Stimulated activated CD8-positive, alpha-beta memory T cell treated with anti-CD3 and anti-CD28 coated beads, Interleukin-7, amount 100 ng/mL, for 4 hours (primary cell): ENCODE measurements around the gene CDH4.
"Not testable (repeated sequence)": the region's sequence is repeated elsewhere in the genome, so short reads cannot be mapped to it uniquely, and the experiment has no call there.

Source experiments
- DNase-seq, 2 donors: peaks; one replicate each; pipeline ENCODE4 v3.0.0-alpha.2; 2020; ENCODE audit warnings: low read depth in 2 of 2

CDH4 gene

GRCh38 chr20:61385731-61386130, 133.7 kb downstream of the CDH4 start:
- no peak for DNase-seq

GRCh38 chr20:61387204-61387953, 135.3 kb downstream of the CDH4 start:
- DNase-seq = no peak

GRCh38 chr20:61387954-61388348, 135.9 kb downstream of the CDH4 start:
- DNase-seq = no peak

- no peak for DNase-seq
Measured at GRCh38 chr20:61389077-61389476, 137.0 kb downstream of the CDH4 start.

- DNase-seq = no peak
Measured at GRCh38 chr20:61391185-61391584, 139.1 kb downstream of the CDH4 start.

GRCh38 chr20:61391812-61392520, 139.9 kb downstream of the CDH4 start:
- no peak for DNase-seq

- DNase-seq = no peak
Measured at GRCh38 chr20:61394088-61394799, 142.2 kb downstream of the CDH4 start.

GRCh38 chr20:61396262-61396848, 144.3 kb downstream of the CDH4 start:
- no peak for DNase-seq

- DNase-seq = no peak
Measured at GRCh38 chr20:61397146-61397545, 145.1 kb downstream of the CDH4 start.

- DNase-seq = no peak
Measured at GRCh38 chr20:61397790-61398189, 145.7 kb downstream of the CDH4 start.

GRCh38 chr20:61399433-61399832, 147.4 kb downstream of the CDH4 start:
- no peak for DNase-seq

- DNase-seq = no peak
Measured at GRCh38 chr20:61400499-61400898, 148.4 kb downstream of the CDH4 start.

- no peak for DNase-seq
Measured at GRCh38 chr20:61404303-61404702, 152.2 kb downstream of the CDH4 start.

GRCh38 chr20:61405007-61405406, 152.9 kb downstream of the CDH4 start:
- DNase-seq = no peak

- DNase-seq = not testable (repeated sequence)
Measured at GRCh38 chr20:61406773-61407172, 154.7 kb downstream of the CDH4 start.

- DNase-seq = no peak
Measured at GRCh38 chr20:61407561-61407960, 155.5 kb downstream of the CDH4 start.

GRCh38 chr20:61408951-61409740, 157.1 kb downstream of the CDH4 start:
- no peak for DNase-seq

- DNase-seq = no peak
Measured at GRCh38 chr20:61411743-61412142, 159.7 kb downstream of the CDH4 start.

- no peak for DNase-seq
Measured at GRCh38 chr20:61413752-61414151, 161.7 kb downstream of the CDH4 start.

GRCh38 chr20:61414455-61414991, 162.5 kb downstream of the CDH4 start:
- no peak for DNase-seq

GRCh38 chr20:61416546-61416945, 164.5 kb downstream of the CDH4 start:
- no peak for DNase-seq
